Mucosa of descending colon (tissue), 3 donors: ENCODE measurements around the gene AKR1B1. TPM values are rescaled to one million over a fixed set of nuclear protein-coding genes. Genes with fewer than 3 reads are reported as not detected.

Source experiments
- ATAC-seq: fragments of 200-7000 bp; cut with Tn5 transposase; one replicate; pipeline ENCODE4 v1.9.1; 2020; ENCODE audit warnings: mild to moderate bottlenecking, moderate library complexity
- DNase-seq, 3 donors: peaks; one replicate each; pipeline ENCODE4 v3.0.0-alpha.2; 2020
- H3K36me3 ChIP-seq: fragments of 200-600 bp; one replicate; pipeline ENCODE4 v1.8.0; 2021; ENCODE audit warnings: low read depth, mild to moderate bottlenecking
- H3K4me1 ChIP-seq: fragments of 200-600 bp; one replicate; pipeline ENCODE4 v1.8.0; 2021; ENCODE audit warnings: low read depth, mild to moderate bottlenecking
- H3K4me3 ChIP-seq: fragments of 200-600 bp; one replicate; pipeline ENCODE4 v1.8.0; 2021; ENCODE audit warnings: mild to moderate bottlenecking
- H3K9me3 ChIP-seq: fragments of 200-600 bp; one replicate; pipeline ENCODE4 v1.8.0; 2021; ENCODE audit warnings: mild to moderate bottlenecking
- intact Hi-C, 2 donors: fragments of 100-400 bp; cut with DNase I in 1 of 2; cut with micrococcal nuclease in 1 of 2; formaldehyde crosslinking; loops; one replicate each; pipeline versions ENCODE4 v1.11.0 to v1.11.1; 2022; cut with DNase I, micrococcal nuclease
- total RNA-seq, 3 donors: library from RNA; stranded (reverse); fragmentation: NEBNext Ultra II Directional in 2 of 3; extraction: Animal tissue kit (Norgen Biotek cat#: 25700) in 2 of 3; gene quantifications; one replicate each; pipeline versions ENCODE4 v1.2.1 to v1.2.4, GENCODE V29; 2021 to 2023
- TF ChIP-seq, protein P1 (sequence below): fragments of 200-600 bp; IDR thresholded peaks from one replicate; pipeline ENCODE4 v1.8.0; 2022; ENCODE audit warnings: antibody characterized with exemption, mild to moderate bottlenecking
- donor health status: DM: no; HTN: no; CAD: no; lungs with moderate emphysema.
- donor health status: DM: no; HTN: no; CAD: no.
- donor health status: DM: no; HTN: yes; CAD: no.

AKR1B1 gene
- total RNA-seq, 3 donors from 2014 or later: 12.9 to 51.1 (median 29.2) TPM

DNA sequence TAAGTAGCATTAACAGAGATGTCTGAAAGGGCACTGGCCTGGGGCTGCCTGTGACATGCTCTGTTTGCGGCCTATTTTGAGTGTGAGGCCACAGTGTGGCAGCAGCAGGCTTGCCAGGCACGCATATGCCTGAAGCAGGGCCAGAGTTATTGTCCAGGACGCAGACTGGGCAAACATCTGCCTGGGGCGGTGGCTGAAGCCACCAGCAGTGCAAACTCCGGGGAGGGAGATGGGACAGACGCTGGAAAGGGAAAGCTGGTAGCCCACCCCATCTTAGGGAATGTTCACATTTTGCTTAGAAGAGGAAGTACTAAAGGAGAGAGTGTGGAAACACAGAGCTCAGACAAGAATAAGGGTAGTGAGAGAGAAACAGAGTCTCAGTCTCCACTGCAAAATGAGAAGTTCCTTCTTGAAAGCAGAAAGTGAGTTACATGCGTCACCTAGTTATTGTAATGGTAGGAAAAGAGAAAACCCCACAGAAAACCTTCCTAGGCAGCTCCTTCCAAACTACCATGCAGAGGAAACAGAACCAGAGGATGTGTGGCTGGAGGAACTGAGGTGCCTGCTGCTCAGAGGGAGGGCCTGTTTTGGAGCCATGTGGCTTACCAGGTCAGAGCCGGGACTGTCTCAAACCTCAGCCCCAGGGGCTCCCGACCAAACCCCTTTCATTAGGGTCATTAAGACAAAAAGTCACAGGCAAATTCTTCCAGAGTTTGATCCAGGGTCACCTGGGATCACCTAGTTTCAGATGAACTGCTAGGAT lies 14.5 kb downstream of the AKR1B1 start:
- peak; percentile 75 for ATAC-seq
- Histone ChIP-seq H3K36me3 (no peaks in the 10 kb centered on the region), H3K4me3 (no peak overlapping the region), H3K4me1 (no peaks in the 10 kb centered on the region), H3K9me3 (no peaks in the 10 kb centered on the region)
- TF ChIP-seq, protein P1, sequence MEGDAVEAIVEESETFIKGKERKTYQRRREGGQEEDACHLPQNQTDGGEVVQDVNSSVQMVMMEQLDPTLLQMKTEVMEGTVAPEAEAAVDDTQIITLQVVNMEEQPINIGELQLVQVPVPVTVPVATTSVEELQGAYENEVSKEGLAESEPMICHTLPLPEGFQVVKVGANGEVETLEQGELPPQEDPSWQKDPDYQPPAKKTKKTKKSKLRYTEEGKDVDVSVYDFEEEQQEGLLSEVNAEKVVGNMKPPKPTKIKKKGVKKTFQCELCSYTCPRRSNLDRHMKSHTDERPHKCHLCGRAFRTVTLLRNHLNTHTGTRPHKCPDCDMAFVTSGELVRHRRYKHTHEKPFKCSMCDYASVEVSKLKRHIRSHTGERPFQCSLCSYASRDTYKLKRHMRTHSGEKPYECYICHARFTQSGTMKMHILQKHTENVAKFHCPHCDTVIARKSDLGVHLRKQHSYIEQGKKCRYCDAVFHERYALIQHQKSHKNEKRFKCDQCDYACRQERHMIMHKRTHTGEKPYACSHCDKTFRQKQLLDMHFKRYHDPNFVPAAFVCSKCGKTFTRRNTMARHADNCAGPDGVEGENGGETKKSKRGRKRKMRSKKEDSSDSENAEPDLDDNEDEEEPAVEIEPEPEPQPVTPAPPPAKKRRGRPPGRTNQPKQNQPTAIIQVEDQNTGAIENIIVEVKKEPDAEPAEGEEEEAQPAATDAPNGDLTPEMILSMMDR: no peak
- DNase-seq: peak in 1 of 3 donors; percentile 46
- intact Hi-C loops: no loop called here

DNA sequence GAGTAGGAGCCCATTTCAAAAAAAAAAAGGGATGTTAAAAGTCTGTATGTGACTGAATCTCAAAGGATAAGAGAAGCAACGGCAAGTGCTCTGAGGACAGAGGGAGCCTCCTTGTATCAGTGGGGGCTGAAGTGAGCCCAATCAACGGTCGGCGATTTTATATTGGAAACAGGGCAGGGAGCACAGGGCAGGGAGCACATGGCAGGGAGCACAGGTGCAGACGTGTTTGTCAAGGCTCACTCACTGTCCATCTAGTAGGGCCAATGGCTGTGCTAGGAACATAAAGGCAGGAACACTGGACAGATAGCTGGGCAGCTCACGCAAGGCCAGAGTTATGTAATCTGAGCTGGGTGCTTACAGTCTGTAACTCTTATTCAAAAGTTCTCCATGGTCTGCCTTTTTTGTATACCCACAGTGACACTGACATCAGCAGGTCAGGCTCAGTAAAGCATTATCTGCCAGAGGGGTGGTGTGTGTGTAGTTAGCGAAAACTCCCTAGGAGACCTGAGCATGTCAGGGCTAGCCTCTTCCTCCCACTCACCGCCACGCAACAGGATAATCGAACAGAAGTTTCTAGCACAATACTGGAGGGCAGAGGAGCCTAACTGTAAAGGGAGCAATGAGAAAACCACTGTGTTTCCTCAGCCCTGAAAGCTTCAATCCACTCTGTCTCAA lies 15.4 kb downstream of the AKR1B1 start:
- intact Hi-C loops: no loop called here
- no peak for ATAC-seq

DNA sequence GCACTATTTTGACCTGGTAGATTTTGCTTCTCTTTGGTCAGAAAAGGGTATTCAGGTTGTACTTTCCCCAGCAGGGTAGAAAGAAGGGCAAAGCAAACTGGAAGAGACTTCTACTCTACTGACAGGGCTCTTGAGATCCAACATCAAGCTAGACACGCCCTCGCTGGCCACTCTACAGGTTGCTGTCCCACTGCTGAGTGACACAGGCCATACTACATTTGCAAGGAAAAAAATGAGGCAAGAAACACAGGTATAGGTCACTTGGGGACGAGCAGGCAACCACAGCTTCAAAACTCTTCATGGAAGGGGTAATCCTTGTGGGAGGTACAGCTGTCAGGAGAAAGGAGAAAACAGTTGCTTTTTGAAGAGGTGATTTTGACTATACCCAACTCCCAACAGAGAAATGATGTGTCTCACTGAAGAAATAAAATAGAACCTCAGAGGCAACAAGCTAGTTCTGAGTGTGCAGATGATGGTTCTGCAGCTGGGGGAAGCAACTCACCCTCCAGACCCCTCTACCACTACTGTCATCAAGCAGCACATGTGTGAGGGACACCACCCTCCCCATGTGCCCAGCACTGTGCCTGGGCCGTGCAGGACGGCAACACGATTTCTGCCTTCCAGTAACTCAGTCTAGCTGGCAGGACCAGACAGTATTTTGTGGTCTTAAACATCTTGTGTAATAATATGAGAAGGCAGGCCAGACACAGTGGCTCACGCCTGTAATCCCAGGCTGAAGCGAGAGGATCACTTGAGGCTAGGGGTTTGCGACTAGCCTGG lies 16.3 kb downstream of the AKR1B1 start:
- ATAC-seq (no peak), DNase-seq (no peak)
- TF ChIP-seq, protein P1: no peak
- Histone ChIP-seq H3K9me3 (no peaks in the 10 kb centered on the region), H3K36me3 (no peaks in the 10 kb centered on the region), H3K4me1 (no peaks in the 10 kb centered on the region), H3K4me3 (no peak overlapping the region)
- intact Hi-C loops: no loop called here

More for the DNA sequence above, 15.4 kb downstream of the AKR1B1 start:
- Histone ChIP-seq H3K9me3 (no peaks in the 10 kb centered on the region), H3K4me1 (no peaks in the 10 kb centered on the region), H3K4me3 (no peak overlapping the region), H3K36me3 (no peaks in the 10 kb centered on the region)
- DNase-seq: no peak
- TF ChIP-seq, protein P1: no peak

DNA sequence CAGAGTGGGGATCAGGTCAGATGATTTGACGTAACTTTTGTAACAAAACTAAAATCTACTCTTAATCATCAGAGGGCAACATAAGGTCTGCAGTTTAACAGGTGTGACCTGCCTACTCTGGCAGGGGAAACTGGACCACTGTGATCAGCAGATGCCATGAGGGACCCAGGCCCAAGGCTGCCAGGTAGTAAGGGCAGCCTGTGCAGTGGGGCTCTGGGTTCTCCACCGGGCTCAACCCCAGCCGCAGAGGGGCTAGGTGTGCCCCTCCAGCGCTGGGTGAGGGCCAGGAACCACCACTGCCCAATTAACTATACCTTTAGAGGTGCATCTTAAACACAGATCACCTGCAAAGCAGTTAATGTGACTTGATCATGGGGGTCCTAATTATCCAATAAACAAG lies 17.6 kb downstream of the AKR1B1 start:
- intact Hi-C loops: no loop called here
- no peak for ATAC-seq
- no peak overlapping the region for H3K4me3 ChIP-seq
- no peaks in the 10 kb centered on the region for H3K4me1 ChIP-seq
- TF ChIP-seq, protein P1: no peak
- DNase-seq: no peak
- no peaks in the 10 kb centered on the region for H3K9me3 ChIP-seq
- no peaks in the 10 kb centered on the region for H3K36me3 ChIP-seq

DNA sequence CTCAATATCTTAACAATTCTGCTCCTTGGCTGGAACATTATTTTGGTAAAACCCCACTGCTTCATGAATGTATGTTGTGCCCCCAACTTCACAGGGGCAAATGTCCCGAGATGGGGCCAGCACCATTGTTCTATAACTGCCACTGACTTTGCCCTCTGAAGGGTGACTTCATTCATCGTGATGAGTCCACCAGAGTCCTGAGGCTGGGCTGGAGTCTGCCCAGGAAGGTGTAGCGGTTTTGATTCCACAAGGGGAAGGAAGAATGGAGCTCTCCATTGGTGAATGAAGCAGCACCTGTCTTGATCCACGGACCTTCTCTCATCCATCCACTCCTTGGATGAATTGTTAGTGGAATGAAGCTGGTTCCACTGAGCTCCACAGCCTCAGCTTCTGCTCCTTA lies 18.4 kb downstream of the AKR1B1 start:
- intact Hi-C loops: no loop called here
- DNase-seq: no peak
- TF ChIP-seq, protein P1: no peak

More for the DNA sequence above, 18.4 kb downstream of the AKR1B1 start:
- Histone ChIP-seq H3K9me3 (no peaks in the 10 kb centered on the region), H3K4me1 (no peaks in the 10 kb centered on the region), H3K4me3 (no peak overlapping the region), H3K36me3 (no peaks in the 10 kb centered on the region)
- ATAC-seq: no peak
